ENCODE results near the gene HMOX1. TPM values are rescaled to one million over a fixed set of nuclear protein-coding genes. Genes with fewer than 3 reads are reported as not detected.

Gene HMOX1
- total and polyA plus RNA-seq, 2 of the 13 experiments (the other 11 are each of a cell fraction or from before 2014, with no cell fraction given), result 53.6 to 67.4 TPM

- peak; percentile 93 for TF ChIP-seq ZHX2 (IDR thresholded peaks at IDR 0.05; ENCODE audit: low read depth)
- TF ChIP-seq ZHX2 (CRISPR knock-in tag; IDR thresholded peaks at IDR 0.05; ENCODE audit: borderline replicate concordance), result no peak
- TF ChIP-seq ZNF205 (CRISPR knock-in tag; IDR thresholded peaks at IDR 0.05), result peak; percentile 72
- TF ChIP-seq, protein P1, sequence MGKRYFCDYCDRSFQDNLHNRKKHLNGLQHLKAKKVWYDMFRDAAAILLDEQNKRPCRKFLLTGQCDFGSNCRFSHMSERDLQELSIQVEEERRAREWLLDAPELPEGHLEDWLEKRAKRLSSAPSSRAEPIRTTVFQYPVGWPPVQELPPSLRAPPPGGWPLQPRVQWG (CRISPR knock-in tag; IDR thresholded peaks at IDR 0.05; ENCODE audit: borderline replicate concordance, low read depth), result no peak
- no peak for TF ChIP-seq ZKSCAN8 (CRISPR knock-in tag; IDR thresholded peaks at IDR 0.05; ENCODE audit: borderline replicate concordance)
- TF ChIP-seq ZSCAN30 (CRISPR knock-in tag; IDR thresholded peaks at IDR 0.05), result no peak
- no peak for TF ChIP-seq ZNF672 (CRISPR knock-in tag; IDR thresholded peaks at IDR 0.05)
- TF ChIP-seq ARHGAP35 (CRISPR knock-in tag; IDR thresholded peaks at IDR 0.05; ENCODE audit: borderline replicate concordance), result no peak; the same call in 1 of the 2 replicates
- no peak for TF ChIP-seq ZMYM3 (CRISPR knock-in tag; IDR thresholded peaks at IDR 0.05)
- TF ChIP-seq ZNF564 (CRISPR knock-in tag; IDR thresholded peaks at IDR 0.05), result peak; percentile 90; the same call in 1 of the 2 replicates
- peak; percentile 95 for TF ChIP-seq ZNF878 (CRISPR knock-in tag; IDR thresholded peaks at IDR 0.05)
- no peak for TF ChIP-seq RFX3 (CRISPR knock-in tag; IDR thresholded peaks at IDR 0.05)
- TF ChIP-seq, protein P2, sequence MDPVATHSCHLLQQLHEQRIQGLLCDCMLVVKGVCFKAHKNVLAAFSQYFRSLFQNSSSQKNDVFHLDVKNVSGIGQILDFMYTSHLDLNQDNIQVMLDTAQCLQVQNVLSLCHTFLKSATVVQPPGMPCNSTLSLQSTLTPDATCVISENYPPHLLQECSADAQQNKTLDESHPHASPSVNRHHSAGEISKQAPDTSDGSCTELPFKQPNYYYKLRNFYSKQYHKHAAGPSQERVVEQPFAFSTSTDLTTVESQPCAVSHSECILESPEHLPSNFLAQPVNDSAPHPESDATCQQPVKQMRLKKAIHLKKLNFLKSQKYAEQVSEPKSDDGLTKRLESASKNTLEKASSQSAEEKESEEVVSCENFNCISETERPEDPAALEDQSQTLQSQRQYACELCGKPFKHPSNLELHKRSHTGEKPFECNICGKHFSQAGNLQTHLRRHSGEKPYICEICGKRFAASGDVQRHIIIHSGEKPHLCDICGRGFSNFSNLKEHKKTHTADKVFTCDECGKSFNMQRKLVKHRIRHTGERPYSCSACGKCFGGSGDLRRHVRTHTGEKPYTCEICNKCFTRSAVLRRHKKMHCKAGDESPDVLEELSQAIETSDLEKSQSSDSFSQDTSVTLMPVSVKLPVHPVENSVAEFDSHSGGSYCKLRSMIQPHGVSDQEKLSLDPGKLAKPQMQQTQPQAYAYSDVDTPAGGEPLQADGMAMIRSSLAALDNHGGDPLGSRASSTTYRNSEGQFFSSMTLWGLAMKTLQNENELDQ (CRISPR knock-in tag; IDR thresholded peaks at IDR 0.05; ENCODE audit: borderline replicate concordance), result no peak
- peak; percentile 66; the same call in 1 of the 2 replicates for TF ChIP-seq ETV5 (CRISPR knock-in tag; IDR thresholded peaks at IDR 0.05; ENCODE audit: borderline replicate concordance)
- TF ChIP-seq TRIM22 (IDR thresholded peaks at IDR 0.05), result no peak
- TF ChIP-seq, protein P3, sequence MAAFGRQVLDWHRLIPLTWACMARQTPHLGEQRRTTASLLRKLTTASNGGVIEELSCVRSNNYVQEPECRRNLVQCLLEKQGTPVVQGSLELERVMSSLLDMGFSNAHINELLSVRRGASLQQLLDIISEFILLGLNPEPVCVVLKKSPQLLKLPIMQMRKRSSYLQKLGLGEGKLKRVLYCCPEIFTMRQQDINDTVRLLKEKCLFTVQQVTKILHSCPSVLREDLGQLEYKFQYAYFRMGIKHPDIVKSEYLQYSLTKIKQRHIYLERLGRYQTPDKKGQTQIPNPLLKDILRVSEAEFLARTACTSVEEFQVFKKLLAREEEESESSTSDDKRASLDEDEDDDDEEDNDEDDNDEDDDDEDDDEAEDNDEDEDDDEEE (CRISPR knock-in tag; IDR thresholded peaks at IDR 0.05), result no peak
- TF ChIP-seq U2AF1 (optimal IDR thresholded peaks at IDR 0.05; ENCODE audit: low read depth, low read length), result no peak
Observed at GRCh38 chr22:35399678-35400500, 19.0 kb downstream of the HMOX1 start, which contains the start of gene MCM5 (continued).
